ENCODE data around the gene ELF4.
A peak's percentile ranks its signal among the peaks of the same experiment; 100 is the strongest.

The ELF4 gene

GRCh38 chrX:130114141-130114588, 3.9 kb upstream of the ELF4 start:
- DNase-seq = no peak

GRCh38 chrX:130111220-130112154, 1.2 kb upstream of the ELF4 start:
- no peak for DNase-seq

GRCh38 chrX:130109429-130110378, 593 bp downstream of the ELF4 start:
- DNase-seq = peak; percentile 18

GRCh38 chrX:130108647-130109428, 1.5 kb downstream of the ELF4 start:
- peak; percentile 54 for DNase-seq

- no peak for DNase-seq
These were observed 4.2 kb downstream of the ELF4 start for GRCh38 chrX:130106071-130106470.

GRCh38 chrX:130105244-130105643, 5.1 kb downstream of the ELF4 start:
- DNase-seq = no peak

GRCh38 chrX:130103605-130104004, 6.7 kb downstream of the ELF4 start:
- no peak for DNase-seq

- DNase-seq = no peak
These were observed 10.1 kb downstream of the ELF4 start for GRCh38 chrX:130100180-130100579.

GRCh38 chrX:130098210-130098552, 12.1 kb downstream of the ELF4 start:
- DNase-seq = no peak

GRCh38 chrX:130097507-130098209, 12.6 kb downstream of the ELF4 start:
- no peak for DNase-seq

GRCh38 chrX:130095249-130096030, 14.9 kb downstream of the ELF4 start:
- no peak for DNase-seq

- DNase-seq = no peak
These were observed 15.6 kb downstream of the ELF4 start for GRCh38 chrX:130094696-130095095.

GRCh38 chrX:130093271-130093670, 17.0 kb downstream of the ELF4 start:
- no peak for DNase-seq

GRCh38 chrX:130091980-130092522, 18.2 kb downstream of the ELF4 start:
- no peak for DNase-seq

- DNase-seq = no peak
These were observed 19.9 kb downstream of the ELF4 start for GRCh38 chrX:130090364-130090763.

GRCh38 chrX:130086447-130087206, 23.7 kb downstream of the ELF4 start:
- no peak for DNase-seq

GRCh38 chrX:130085551-130086446, 24.5 kb downstream of the ELF4 start:
- no peak for DNase-seq

GRCh38 chrX:130084631-130085237, 25.6 kb downstream of the ELF4 start:
- DNase-seq = no peak
